Measurements from ENCODE around the gene CMSS1. TPM values are rescaled to one million over a fixed set of nuclear protein-coding genes. Genes with fewer than 3 reads are reported as not detected.

The CMSS1 gene
- total RNA-seq, 1 experiment from 2014 or later, result 98.6 TPM

DNA sequence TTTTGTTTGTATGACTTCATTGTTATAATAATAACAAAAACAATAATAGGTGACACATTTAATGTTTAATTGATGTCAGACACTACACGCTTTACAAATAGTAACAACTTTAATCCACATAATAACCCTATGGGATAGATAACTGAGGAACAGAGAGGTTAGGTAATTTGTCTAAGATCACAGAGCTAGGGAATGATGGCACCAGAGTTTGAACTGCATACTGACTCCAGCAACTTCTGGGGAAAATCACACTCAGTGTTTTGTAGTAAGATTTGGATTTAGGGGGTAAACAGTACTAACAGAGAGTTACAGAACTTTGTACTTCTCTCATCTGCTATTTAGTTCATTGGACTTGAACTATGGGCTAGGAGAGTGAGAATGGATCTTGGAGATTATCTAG is 66.0 kb downstream of the CMSS1 start:
- POLR2A ChIA-PET (ENCODE audit: low non-redundant PET), result no interaction called here
- Histone ChIP-seq H3K4me3 (ENCODE audit: low read depth, low read length, poor library complexity, severe bottlenecking) (no peak overlapping the region), H3K27me3 (replicated peaks; ENCODE audit: insufficient read depth, low read depth, low read length, poor library complexity) (no peaks in the 10 kb centered on the region), H3K36me3 (ENCODE audit: insufficient read depth, low read length, poor library complexity, severe bottlenecking) (no peaks in the 10 kb centered on the region), H3K9me3 (ENCODE audit: low read depth, low read length, poor library complexity, severe bottlenecking) (no peaks in the 10 kb centered on the region), H3K4me1 (ENCODE audit: insufficient read depth, low read length, poor library complexity, severe bottlenecking) (peaks cover 5% of the 10 kb centered on the region), H3K27ac (ENCODE audit: low read depth, low read length, poor library complexity, severe bottlenecking) (no peak overlapping the region)
- BruUV-seq (replicated peaks), result no TSS peak
- no peak for DNase-seq (ENCODE audit: low spot score)
- CTCF ChIA-PET, result no interaction called here
- intact Hi-C loops (cut with micrococcal nuclease; ENCODE audit: unreplicated experiment), result no loop called here
- TF ChIP-seq, protein P1, sequence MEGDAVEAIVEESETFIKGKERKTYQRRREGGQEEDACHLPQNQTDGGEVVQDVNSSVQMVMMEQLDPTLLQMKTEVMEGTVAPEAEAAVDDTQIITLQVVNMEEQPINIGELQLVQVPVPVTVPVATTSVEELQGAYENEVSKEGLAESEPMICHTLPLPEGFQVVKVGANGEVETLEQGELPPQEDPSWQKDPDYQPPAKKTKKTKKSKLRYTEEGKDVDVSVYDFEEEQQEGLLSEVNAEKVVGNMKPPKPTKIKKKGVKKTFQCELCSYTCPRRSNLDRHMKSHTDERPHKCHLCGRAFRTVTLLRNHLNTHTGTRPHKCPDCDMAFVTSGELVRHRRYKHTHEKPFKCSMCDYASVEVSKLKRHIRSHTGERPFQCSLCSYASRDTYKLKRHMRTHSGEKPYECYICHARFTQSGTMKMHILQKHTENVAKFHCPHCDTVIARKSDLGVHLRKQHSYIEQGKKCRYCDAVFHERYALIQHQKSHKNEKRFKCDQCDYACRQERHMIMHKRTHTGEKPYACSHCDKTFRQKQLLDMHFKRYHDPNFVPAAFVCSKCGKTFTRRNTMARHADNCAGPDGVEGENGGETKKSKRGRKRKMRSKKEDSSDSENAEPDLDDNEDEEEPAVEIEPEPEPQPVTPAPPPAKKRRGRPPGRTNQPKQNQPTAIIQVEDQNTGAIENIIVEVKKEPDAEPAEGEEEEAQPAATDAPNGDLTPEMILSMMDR (conservative IDR thresholded peaks at IDR 0.05; ENCODE audit: low read depth, low read length), result no peak
- TF ChIP-seq EZH2 (IDR thresholded peaks at IDR 0.05; ENCODE audit: borderline replicate concordance, low read depth, low read length, poor library complexity, severe bottlenecking), result no peak

DNA sequence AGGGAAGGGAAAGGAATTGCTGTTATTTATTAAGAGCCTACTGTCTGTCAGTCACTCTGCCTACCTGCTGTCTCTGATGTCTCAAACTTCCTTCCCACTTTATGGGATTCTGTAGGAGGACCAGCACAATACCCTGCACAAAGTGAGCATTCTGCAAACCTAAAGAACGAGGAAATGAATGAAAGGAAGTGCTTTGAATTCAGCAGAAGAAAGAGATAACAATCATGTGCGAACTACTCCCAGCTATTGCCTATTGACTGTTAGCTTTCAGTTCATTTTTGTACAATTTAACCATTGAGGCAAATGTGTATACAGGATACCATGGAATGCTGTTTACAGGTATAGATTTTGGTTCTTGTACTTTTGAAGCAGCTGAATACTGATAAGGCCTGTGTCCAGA is 66.8 kb downstream of the CMSS1 start:
- intact Hi-C loops (cut with micrococcal nuclease; ENCODE audit: unreplicated experiment), result no loop called here
- POLR2A ChIA-PET (ENCODE audit: low non-redundant PET), result no interaction called here
- CTCF ChIA-PET, result no interaction called here
- H3K9me3 ChIP-seq (ENCODE audit: low read depth, low read length, poor library complexity, severe bottlenecking), result no peaks in the 10 kb centered on the region
- BruUV-seq (replicated peaks), result no TSS peak
- H3K36me3 ChIP-seq (ENCODE audit: insufficient read depth, low read length, poor library complexity, severe bottlenecking), result no peaks in the 10 kb centered on the region
- H3K4me3 ChIP-seq (ENCODE audit: low read depth, low read length, poor library complexity, severe bottlenecking), result no peak overlapping the region
- no peak overlapping the region for H3K27ac ChIP-seq (ENCODE audit: low read depth, low read length, poor library complexity, severe bottlenecking)
- no peak for TF ChIP-seq EZH2 (IDR thresholded peaks at IDR 0.05; ENCODE audit: borderline replicate concordance, low read depth, low read length, poor library complexity, severe bottlenecking)
- TF ChIP-seq, protein P1 (conservative IDR thresholded peaks at IDR 0.05; ENCODE audit: low read depth, low read length), result no peak
- DNase-seq (ENCODE audit: low spot score), result no peak
- peaks cover 5% of the 10 kb centered on the region for H3K4me1 ChIP-seq (ENCODE audit: insufficient read depth, low read length, poor library complexity, severe bottlenecking)
- no peaks in the 10 kb centered on the region for H3K27me3 ChIP-seq (replicated peaks; ENCODE audit: insufficient read depth, low read depth, low read length, poor library complexity)

DNA sequence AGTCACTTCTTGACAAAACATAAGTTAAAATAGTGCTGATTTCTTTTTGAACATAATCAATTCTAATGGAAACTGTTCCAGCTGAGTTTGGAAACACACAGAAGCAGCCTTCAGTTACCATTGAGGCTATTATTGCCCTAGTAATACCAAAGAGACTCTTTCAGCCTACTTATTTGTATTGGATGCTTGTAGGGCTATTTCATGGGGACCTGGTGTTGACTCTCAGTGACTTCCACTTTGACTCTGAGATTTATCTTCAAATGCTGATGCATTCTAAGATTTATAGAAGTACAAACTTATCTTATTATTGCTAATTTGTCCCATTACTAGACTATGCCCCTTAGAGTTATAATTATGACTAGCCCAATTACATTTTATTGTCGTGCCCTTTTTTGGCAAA is 67.4 kb downstream of the CMSS1 start:
- H3K4me3 ChIP-seq (ENCODE audit: low read depth, low read length, poor library complexity, severe bottlenecking), result no peak overlapping the region
- H3K27ac ChIP-seq (ENCODE audit: low read depth, low read length, poor library complexity, severe bottlenecking), result no peak overlapping the region
- no peaks in the 10 kb centered on the region for H3K27me3 ChIP-seq (replicated peaks; ENCODE audit: insufficient read depth, low read depth, low read length, poor library complexity)
- DNase-seq (ENCODE audit: low spot score), result no peak
- BruUV-seq (replicated peaks), result no TSS peak
- H3K36me3 ChIP-seq (ENCODE audit: insufficient read depth, low read length, poor library complexity, severe bottlenecking), result no peaks in the 10 kb centered on the region
- H3K4me1 ChIP-seq (ENCODE audit: insufficient read depth, low read length, poor library complexity, severe bottlenecking), result peaks cover 5% of the 10 kb centered on the region
- TF ChIP-seq EZH2 (IDR thresholded peaks at IDR 0.05; ENCODE audit: borderline replicate concordance, low read depth, low read length, poor library complexity, severe bottlenecking), result no peak
- TF ChIP-seq, protein P1 (conservative IDR thresholded peaks at IDR 0.05; ENCODE audit: low read depth, low read length), result no peak
- ChIA-PET POLR2A (ENCODE audit: low non-redundant PET) (no interaction called here), CTCF (no interaction called here)
- no peaks in the 10 kb centered on the region for H3K9me3 ChIP-seq (ENCODE audit: low read depth, low read length, poor library complexity, severe bottlenecking)
- intact Hi-C loops (cut with micrococcal nuclease; ENCODE audit: unreplicated experiment), result no loop called here

Data from A673 (cell line).